GM19351 (cell line): ENCODE results near the gene GFRA1.
"Not testable (repeated sequence)": the region's sequence is repeated elsewhere in the genome, so short reads cannot be mapped to it uniquely, and the experiment has no call there.

Experiments used
- ATAC-seq: cut with Tn5 transposase; IDR thresholded peaks from one replicate; pipeline ENCODE4 v1.9.1; 2021; ENCODE audit warnings: mild to moderate bottlenecking, moderate library complexity; ENCODE audit not compliant: unreplicated experiment

GFRA1 gene

GRCh38 chr10:116043861-116044260 is 229.1 kb downstream of the GFRA1 start:
- ATAC-seq: no peak

- no peak for ATAC-seq
Observed at GRCh38 chr10:116043304-116043703, 229.7 kb downstream of the GFRA1 start.

DNA sequence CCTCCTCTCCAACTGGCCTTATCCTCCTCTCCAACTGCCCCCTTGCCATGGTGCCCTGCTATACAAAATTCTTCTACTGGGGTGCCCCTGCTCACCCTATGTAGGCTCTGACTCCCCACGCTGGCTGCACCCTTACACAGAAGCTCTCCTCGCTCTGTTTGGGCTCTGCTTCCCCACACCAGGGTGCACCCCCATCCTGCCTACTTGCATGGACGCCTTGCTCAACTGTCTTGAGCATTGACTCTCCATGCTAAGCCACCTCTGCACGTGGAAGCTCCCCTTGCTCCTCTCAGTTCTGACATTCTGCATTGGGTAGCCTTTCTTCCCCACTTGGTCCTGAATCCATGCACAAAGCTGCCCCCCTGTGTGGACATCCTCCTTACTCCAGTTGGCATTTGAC is 231.1 kb downstream of the GFRA1 start:
- no peak for ATAC-seq

GRCh38 chr10:116039612-116040011 is 233.4 kb downstream of the GFRA1 start:
- no peak for ATAC-seq

DNA sequence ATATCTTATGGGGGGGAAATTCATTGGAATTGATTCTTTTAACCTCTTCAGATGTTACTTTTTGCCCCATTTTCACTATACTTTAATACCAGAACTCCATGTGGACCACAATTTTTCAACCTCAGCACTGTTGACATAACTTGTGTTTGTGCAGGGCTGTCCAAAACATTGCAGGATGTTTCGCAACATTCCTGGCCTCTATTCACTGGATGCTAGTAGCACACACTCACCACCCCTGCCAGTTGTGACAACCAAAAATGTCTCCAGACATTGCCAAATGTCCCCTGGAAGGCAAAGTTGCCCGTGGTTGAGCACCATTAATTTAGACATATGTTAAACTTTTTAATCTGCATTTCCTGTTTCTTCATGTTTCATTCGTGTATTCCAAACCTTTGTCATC is 234.7 kb downstream of the GFRA1 start:
- no peak for ATAC-seq

GRCh38 chr10:116035406-116035805 is 237.6 kb downstream of the GFRA1 start:
- ATAC-seq: not testable (repeated sequence)

- no peak for ATAC-seq
Observed at GRCh38 chr10:116030576-116030975, 242.4 kb downstream of the GFRA1 start.

DNA sequence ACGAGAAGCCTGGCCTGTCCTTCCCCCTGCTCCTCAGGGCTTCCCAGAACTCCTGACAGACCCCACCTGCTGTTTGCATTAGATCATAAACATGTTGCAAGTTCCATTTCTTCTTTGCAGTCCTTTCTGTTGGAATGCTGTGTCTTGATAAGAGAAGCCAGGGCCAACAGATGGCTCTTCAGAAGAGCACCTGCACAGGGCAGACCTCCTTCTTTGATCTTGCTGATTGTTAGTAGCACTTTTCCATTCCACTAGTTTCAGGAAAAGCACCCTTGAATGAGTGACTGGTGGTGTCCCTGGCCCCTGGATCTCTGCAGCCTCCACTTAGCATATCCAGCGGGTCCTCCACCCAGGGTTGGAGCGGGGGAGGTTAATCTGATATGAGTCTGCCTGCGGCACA is 243.2 kb downstream of the GFRA1 start:
- ATAC-seq: no peak

GRCh38 chr10:116027355-116027754 is 245.7 kb downstream of the GFRA1 start:
- no peak for ATAC-seq

DNA sequence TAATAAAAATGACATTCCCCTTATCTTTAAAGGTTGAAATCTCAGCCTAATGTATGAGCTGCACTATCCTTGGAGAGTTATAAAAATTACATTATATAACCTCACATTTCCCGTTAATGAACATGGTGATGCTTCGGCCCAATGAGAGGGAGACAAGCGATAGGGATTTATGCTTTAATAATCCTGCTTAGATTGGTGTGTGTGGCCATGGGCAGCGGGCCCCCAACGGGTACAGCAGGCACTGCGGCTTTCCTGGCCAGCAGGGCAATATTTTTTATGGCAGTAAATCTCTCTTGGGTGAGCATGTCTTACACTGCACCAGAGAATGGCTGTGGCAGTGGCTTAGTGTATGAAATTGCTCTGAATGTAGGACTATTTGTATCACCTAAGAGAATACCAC is 246.3 kb downstream of the GFRA1 start:
- no peak for ATAC-seq

GRCh38 chr10:116026315-116026714 is 246.7 kb downstream of the GFRA1 start:
- no peak for ATAC-seq

GRCh38 chr10:116024271-116024878 is 248.6 kb downstream of the GFRA1 start:
- no peak for ATAC-seq

DNA sequence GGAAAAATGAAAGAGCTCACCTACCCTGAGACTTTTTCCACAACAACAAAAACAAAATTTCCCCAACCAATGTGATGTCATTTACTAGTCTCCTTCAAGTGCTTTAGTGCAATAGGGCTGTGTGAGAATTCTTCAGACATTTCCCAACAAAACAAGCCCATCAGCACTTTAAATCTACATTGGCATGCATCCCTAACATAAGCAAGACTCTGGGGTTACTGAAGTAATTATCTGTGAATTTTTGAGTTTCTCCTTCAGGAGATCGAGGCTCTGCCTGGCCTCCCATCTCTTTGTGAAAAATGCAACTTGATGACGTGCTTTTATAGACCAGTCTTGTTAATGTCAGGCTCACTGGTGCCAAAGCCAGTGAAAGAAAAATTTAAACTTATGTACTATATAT is 255.6 kb downstream of the GFRA1 start:
- no peak for ATAC-seq

GRCh38 chr10:116015583-116016333 is 257.2 kb downstream of the GFRA1 start:
- no peak for ATAC-seq

DNA sequence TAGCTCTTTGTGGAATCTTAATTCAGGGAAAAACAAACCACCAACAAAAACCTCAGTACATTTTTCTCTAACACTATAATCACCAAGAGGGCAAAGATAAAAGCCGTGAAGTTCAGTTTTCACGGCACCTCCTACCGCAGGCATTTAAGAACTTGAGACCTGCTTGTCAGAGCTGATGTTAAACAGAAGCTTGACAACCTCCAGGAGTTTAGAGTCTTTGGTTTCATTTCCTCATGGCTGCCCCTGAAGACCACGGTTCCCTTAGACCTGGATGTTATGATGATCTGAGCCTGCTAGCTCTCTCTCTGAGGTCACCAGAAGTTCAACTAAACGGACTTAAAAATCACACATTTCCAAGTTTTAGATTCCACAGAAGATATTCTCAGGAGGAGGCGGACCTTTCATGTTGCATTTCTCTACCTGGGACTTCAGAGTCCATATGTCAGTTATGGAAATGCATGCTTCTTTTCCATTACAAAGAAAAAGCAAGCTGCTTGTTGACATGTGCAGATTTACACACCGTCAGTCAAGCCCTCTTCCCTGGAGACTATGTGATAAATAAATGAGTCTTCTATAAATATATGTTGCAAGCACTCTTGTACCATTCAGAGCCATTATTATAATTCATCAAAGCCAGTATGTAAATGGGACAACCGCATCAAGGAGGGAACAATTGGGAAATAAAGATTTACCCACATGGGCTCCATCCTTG is 258.0 kb downstream of the GFRA1 start:
- peak; percentile 79 for ATAC-seq

DNA sequence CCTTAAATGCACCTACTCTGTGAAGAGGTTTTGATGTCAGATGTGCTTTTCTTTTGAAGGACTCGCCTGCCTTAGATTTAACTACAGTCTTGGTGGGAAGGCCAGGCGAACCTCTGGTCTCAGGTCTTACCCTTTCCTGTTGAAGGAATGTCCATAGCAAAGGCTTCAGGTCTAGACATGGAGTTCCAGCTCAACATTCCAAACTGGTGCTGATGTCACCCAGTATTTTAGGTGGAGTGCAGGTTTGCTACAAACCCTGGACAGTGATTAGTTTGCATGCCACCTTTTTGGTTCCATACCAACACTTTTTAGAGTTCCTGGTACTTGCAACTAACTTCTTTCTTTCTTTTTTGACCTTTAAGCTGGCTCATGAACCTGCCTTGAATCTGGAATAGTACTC is 258.7 kb downstream of the GFRA1 start:
- ATAC-seq: no peak

- ATAC-seq: no peak
Observed at GRCh38 chr10:116011929-116012328, 261.1 kb downstream of the GFRA1 start.

DNA sequence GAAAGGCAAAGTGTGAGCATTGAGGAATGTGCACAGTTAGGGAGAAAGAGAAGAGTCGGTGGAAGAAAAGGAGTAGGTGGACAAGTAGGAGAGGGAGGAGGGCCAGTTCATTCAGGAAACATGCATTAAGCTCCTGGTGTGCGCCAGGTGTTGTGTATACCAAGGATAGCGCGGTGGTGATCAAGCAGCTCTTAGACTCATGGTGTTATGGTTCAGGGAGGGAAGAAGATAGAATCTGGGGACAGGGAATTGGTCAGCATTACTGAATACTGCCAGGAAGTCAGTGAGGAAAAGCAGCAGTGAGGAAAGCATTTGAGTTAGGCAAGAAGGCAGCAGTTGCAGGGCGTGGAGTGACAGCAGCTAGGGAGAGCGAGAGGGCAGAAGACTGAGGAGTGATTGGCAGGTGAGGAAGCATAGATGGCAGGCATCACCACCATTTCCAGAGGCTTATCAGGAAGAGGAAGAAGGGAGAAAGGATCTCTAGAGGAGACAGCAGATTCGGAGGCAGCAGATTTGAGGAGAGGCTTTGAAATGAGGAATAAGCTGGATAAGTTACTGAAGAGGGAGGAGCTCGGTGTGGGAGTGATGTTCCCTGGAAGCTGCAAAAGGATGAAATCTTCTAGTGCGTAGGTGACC is 265.6 kb downstream of the GFRA1 start:
- no peak for ATAC-seq
